ENCODE data around the gene ALX3.
A peak's percentile ranks its signal among the peaks of the same experiment; 100 is the strongest.

ALX3 gene

DNA sequence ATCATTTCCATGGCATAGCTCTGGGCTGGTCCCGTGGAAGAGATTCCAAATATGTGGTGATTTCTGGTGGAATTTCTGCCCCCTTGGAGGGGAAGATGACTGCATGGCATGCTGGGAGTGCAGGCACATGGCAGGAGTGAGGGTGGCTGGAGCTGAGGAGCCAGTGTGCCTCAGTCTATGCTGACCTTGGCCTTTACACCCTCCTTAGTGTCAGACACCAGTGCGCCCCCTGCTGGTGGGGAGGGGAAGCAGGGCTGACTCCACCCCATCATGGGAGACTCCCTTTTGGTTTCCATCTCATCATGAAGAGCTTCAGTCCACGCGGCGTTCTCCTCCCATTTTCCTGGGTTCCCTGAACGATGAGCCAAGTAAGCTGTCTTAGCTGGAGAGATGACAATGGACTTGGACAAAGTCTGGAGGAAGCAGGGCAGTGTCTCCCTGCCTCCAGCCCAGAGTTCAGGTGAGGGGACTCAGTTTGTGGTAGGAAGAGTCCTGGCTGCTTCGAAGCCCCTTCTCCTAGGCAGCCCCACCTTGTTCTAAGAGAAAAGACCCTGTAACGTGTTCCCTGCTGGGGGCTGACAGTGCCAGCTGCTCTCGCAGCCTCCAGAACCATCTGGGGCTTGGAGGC is 10.3 kb downstream of the ALX3 start:
- Mint-ChIP-seq H3K27ac (no peak overlapping the region), H3K9me3 (no peaks in the 10 kb centered on the region), H3K36me3 (ENCODE audit: low read depth) (peaks cover 45% of the 10 kb centered on the region), H3K4me3 (no peak overlapping the region), H3K4me1 (peaks cover 31% of the 10 kb centered on the region), H3K27me3 (ENCODE audit: low read depth) (peaks cover 20% of the 10 kb centered on the region)
- TF ChIP-seq, protein P1, sequence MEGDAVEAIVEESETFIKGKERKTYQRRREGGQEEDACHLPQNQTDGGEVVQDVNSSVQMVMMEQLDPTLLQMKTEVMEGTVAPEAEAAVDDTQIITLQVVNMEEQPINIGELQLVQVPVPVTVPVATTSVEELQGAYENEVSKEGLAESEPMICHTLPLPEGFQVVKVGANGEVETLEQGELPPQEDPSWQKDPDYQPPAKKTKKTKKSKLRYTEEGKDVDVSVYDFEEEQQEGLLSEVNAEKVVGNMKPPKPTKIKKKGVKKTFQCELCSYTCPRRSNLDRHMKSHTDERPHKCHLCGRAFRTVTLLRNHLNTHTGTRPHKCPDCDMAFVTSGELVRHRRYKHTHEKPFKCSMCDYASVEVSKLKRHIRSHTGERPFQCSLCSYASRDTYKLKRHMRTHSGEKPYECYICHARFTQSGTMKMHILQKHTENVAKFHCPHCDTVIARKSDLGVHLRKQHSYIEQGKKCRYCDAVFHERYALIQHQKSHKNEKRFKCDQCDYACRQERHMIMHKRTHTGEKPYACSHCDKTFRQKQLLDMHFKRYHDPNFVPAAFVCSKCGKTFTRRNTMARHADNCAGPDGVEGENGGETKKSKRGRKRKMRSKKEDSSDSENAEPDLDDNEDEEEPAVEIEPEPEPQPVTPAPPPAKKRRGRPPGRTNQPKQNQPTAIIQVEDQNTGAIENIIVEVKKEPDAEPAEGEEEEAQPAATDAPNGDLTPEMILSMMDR (IDR thresholded peaks at IDR 0.05; ENCODE audit: unreplicated experiment in 3 of 3), result peak; percentile 42 to 58 (median 54)

DNA sequence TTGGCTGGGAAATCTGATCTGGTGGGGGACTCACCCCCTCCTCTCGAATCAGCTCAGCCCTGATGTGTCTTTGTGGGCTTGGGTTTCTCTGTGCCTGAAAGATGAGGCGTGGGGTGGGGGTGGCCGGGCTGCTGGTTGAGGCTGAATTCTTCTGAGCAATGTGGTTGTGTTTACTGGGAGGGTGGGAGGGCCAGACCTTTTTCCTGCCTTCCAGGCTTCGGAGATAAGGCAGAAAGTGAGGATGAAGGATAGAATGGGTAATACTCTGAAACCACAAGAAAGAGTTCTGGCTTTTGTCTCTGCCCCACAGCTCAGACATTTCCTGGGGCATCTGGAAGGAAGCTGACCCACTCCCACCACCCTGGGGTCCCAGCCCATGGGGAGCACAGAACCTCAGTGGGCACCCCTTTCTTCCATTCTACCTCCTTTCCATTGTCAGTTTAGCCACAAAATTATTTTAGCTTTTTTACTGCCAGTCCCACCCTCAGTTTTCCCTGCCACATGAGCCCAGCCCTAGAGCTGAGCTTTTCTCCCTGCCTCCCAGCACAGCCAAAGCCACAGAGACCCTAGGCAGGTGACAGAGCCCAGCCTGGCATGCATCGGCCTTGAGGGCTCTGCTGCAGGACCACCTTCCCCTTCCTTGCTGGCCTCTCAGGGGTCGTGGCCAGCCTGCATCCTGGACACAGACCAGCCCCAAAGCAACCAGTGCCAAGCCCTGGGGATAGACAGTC is 11.2 kb downstream of the ALX3 start:
- peaks cover 31% of the 10 kb centered on the region for H3K4me1 Mint-ChIP-seq
- H3K27me3 Mint-ChIP-seq (ENCODE audit: low read depth), result peaks cover 12% of the 10 kb centered on the region
- H3K36me3 Mint-ChIP-seq (ENCODE audit: low read depth), result peaks cover 50% of the 10 kb centered on the region
- peak overlapping the region in 1 of 3 experiments; percentile 19 for H3K4me3 Mint-ChIP-seq
- H3K9me3 Mint-ChIP-seq, result no peaks in the 10 kb centered on the region
- TF ChIP-seq, protein P1 (IDR thresholded peaks at IDR 0.05; ENCODE audit: unreplicated experiment in 3 of 3), result no peak
- H3K27ac Mint-ChIP-seq, result peak overlapping the region in 2 of 3 experiments; percentile 9 to 31

DNA sequence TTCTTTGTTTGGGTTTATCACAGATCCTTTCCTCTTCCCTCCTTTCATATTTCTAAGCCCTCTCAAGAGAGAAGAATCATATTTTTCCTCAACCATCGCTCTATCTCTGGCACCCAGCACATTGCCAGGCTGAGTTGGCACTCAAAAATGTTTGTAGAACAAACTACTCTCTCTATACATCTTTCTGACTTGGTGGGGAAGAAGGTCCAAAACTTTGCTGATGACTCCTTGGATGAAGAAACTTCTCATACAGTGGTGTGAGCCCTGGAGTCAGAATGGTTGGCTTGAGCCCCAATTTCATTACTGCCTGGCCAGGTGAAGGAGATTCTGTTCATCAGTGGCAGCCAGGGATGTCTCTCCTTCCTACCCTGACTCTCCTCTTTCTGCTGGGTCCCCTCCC is 11.9 kb downstream of the ALX3 start:
- TF ChIP-seq, protein P1 (IDR thresholded peaks at IDR 0.05; ENCODE audit: unreplicated experiment in 3 of 3), result no peak
- H3K9me3 Mint-ChIP-seq, result no peaks in the 10 kb centered on the region
- H3K27me3 Mint-ChIP-seq (ENCODE audit: low read depth), result peaks cover 5% of the 10 kb centered on the region
- peak overlapping the region; percentile 9 to 31 (median 11) for H3K27ac Mint-ChIP-seq
- no peak overlapping the region for H3K4me3 Mint-ChIP-seq
- peaks cover 37% of the 10 kb centered on the region for H3K4me1 Mint-ChIP-seq
- peaks cover 57% of the 10 kb centered on the region for H3K36me3 Mint-ChIP-seq (ENCODE audit: low read depth)

DNA sequence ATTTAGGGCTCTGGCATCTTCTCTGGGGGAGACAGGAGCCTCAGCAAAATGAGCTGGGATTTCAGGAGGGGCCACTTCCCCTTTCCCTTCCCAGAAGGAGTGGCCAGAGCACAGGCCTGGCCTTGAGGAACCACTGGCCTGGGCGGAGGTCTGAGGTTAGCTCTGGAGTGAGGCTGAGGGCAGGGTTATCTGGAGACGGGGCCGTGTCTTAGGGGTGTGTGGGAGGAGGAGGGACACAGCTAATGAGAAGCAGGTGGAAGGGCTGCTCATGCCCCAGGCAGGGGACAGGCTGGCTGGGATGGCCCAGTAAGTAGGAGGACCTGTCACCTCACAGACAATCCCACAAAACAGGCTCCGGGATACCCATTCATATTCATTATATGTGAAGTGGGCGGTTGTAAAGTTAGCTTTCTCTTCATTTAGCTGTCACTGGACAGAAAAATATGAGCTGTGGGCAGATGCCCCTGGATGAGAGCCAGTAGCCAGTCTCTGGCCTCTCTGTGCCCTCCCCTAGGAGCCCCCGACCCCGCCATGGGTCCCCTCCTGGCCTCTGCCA is 12.4 kb downstream of the ALX3 start:
- no peak overlapping the region for H3K4me3 Mint-ChIP-seq
- no peaks in the 10 kb centered on the region for H3K9me3 Mint-ChIP-seq
- H3K27me3 Mint-ChIP-seq (ENCODE audit: low read depth), result peaks cover 1% of the 10 kb centered on the region
- H3K27ac Mint-ChIP-seq, result peak overlapping the region in 2 of 3 experiments; percentile 11 to 31
- TF ChIP-seq, protein P1 (IDR thresholded peaks at IDR 0.05; ENCODE audit: unreplicated experiment in 3 of 3), result no peak
- peaks cover 62% of the 10 kb centered on the region for H3K36me3 Mint-ChIP-seq (ENCODE audit: low read depth)
- H3K4me1 Mint-ChIP-seq, result peaks cover 38% of the 10 kb centered on the region

DNA sequence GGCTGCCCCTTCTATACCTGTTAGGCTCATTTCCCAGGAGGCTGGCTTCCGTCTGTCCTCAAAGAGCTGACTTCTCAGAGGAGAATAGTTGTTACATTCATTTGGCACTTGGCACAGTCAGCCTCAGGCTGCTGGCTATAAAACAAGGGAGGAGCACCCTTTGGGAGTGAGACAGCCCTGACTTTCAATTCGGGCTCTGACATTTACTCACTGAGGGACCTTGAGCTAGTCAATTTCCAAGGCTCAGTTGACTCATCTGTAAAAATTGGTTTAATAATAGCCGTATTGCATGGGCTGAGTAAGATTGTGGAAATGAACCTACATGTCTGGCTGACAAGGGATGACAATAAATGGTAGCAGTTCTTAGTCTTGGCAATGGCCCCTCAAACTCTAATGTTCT is 13.7 kb downstream of the ALX3 start:
- H3K27ac Mint-ChIP-seq, result no peak overlapping the region
- H3K9me3 Mint-ChIP-seq, result no peaks in the 10 kb centered on the region
- TF ChIP-seq, protein P1 (IDR thresholded peaks at IDR 0.05; ENCODE audit: unreplicated experiment in 3 of 3), result no peak
- H3K27me3 Mint-ChIP-seq (ENCODE audit: low read depth), result no peaks in the 10 kb centered on the region
- H3K4me3 Mint-ChIP-seq, result no peak overlapping the region
- peaks cover 34% of the 10 kb centered on the region for H3K4me1 Mint-ChIP-seq
- peaks cover 72% of the 10 kb centered on the region for H3K36me3 Mint-ChIP-seq (ENCODE audit: low read depth)

All from nephron (organoid).